HUDEP-2 (cell line): ENCODE measurements around the gene TACC2.
"Not testable (repeated sequence)": the region's sequence is repeated elsewhere in the genome, so short reads cannot be mapped to it uniquely, and the experiment has no call there.

Experiments used
- DNase-seq, 76 experiments: peaks; one replicate each; lab custom pipeline; 2025; ENCODE audit not compliant: unreplicated experiment in 76 of 76; lab: John Stamatoyannopoulos, UW

Gene TACC2

GRCh38 chr10:122023257-122023656 is 34.3 kb downstream of the TACC2 start:
- DNase-seq: not testable (repeated sequence)

DNA sequence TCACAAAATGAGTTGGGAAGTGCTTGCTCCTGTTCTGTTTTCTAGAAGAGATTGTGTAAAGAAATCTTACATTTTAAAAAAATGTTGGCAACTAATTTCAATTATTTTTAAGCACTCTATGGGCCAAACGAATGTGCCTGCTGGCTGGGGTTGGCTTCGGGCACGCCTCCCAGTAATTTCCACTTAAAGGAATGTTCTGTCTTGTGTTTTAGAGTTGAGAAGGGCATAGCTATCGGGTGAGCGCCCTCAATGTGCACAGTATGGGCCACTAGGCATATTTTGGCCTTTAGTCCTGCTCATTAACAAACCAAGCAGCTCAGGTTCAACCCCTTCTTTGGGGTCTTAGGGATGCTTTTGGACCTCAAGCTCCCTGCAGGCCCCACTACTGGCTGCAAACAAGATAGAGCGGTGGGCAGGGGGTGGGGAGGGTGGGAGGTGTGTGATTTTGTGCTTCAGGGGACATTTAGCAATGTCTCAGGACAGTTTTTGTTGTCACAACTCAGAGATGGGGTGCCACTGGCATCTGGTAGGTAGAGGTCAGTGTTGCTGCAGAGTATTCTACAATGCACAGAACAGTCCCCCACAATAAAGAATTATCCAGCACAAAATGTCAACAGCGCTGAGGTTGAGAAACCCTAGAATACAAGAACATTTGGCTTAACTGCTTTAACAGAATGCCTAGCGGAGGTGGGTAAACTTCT is 40.7 kb downstream of the TACC2 start:
- DNase-seq: peak in 1 of 76 experiments; percentile 7

DNA sequence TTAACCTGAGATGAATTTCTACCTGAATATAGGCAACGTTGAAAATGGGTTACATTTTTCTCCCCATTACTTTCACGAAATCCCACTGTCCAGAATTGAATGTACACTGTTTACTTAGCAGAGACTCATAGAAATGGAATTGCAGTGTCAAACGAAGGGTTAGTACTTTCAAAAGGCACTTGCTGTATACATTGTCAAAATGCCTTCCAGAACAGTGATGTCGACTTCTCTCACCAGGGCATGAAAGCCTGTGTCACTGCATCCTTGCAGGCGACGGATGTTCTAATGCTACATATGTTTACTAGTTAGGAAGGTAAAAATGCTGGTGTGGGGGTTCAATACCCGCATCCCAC is 41.2 kb downstream of the TACC2 start:
- DNase-seq: no peak

GRCh38 chr10:122033224-122033926 is 44.4 kb downstream of the TACC2 start:
- DNase-seq: no peak

DNA sequence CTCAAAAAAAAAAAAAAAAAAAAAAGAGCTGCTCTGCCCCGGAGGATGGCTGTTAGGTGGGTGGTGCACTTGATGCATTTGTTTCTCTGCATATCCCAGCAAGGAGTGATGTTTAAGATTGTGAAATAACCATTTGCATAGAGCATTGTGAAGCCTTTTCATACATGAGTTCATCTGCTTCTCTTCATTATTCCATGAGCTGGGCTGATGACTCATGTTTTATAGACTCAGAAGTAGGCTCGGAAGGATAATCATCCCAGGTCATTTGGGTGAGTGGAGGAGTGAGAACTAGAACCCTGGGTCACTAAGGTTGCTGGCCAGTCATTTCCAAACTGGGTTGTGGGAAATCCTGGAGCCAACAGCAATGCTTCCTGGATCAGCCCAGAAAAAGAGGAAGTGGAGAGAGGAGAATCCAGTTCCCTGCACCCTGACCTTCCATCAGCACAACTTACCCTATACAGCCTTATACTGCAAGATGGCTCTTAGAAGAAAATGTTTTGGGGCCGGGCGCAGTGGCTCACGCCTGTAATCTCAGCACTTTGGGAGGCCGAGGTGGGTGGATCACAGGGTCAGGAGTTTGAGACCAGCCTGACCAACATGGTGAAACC is 45.3 kb downstream of the TACC2 start:
- DNase-seq: no peak

DNA sequence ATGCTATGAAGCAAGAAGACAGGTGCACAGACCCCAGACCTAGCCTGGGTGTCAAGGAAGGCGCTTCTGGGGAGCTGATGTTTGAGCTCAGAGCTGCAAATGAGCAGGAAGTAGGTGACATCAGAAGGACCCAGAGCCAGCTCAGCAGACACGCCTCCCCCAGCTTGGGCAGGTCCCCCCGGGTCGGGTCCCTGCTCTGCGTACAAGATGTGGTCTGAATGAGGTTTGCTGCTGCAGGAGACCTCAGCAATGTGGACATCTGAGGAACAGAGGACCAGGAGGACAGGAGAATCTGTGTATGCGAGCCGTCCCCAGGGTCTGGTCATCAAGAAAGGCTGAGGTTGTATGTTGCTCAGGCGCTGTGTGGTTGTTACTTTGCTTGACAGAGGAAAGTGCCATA is 51.8 kb downstream of the TACC2 start:
- no peak for DNase-seq

DNA sequence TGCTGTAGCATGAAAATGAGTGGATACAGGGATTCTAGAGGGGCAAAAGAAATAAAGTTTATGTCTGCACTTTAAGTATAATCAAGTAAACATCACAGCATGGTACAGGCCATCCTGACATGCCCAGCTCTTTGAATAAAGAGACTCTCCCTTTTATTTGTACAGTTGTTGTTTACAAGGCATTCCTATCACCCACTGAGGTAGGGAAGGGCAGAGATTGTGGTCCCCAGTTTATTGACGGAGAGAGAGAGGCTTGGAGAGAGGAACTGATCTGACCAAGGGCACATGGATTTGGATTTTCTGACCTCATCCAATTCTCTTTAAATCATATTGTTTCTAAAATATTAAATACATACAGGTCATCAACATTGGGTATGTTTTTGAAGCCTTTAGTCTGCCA is 53.9 kb downstream of the TACC2 start:
- no peak for DNase-seq

- DNase-seq: no peak
Measured at GRCh38 chr10:122044045-122044661, 55.2 kb downstream of the TACC2 start.

GRCh38 chr10:122044713-122045112 is 55.8 kb downstream of the TACC2 start:
- DNase-seq: no peak

- no peak for DNase-seq
Measured at GRCh38 chr10:122045212-122045611, 56.2 kb downstream of the TACC2 start.

DNA sequence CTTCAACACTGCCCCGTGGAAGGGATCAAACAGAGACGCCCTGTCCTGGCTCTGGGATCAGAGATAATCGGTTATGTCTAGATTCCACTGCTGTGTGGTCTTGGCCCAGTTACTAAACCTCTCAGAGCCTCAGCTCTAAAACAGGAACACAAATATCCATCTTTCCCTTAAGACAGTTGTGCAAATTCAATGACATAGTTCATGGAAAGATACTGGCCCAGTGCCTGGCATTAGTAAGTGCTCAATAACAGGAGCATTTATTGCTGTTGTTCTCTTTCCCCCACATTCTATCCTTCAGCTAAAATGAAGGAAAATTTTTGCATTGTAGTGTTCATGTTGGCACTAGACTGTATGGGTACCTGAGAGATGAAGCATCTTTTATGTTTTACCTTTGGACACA is 58.6 kb downstream of the TACC2 start:
- DNase-seq: no peak

DNA sequence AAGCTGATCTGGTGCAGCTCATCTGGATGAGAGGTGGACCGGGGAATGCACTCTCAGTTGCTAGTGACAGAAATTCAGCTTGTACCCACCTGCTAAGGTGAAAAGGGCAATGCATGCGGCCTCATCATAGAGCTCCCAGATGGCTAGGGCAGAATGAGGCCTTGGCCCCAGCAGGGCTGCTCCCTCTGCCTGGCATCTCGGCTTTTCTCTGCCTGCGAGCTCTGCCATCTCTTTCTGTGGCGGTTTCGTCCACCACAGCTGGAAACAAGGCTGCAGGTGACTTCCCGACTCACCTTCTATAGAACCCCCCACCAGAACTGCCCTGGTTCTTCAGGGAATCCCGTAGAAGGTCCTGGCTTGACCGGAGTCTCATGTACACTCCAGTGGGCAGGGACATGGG is 60.1 kb downstream of the TACC2 start:
- DNase-seq: no peak

GRCh38 chr10:122050311-122050710 is 61.3 kb downstream of the TACC2 start:
- DNase-seq: no peak

GRCh38 chr10:122050811-122051210 is 61.8 kb downstream of the TACC2 start:
- no peak for DNase-seq

GRCh38 chr10:122051609-122052385 is 62.8 kb downstream of the TACC2 start:
- peak in 23 of 76 experiments; percentile 2 to 36 (median 16) for DNase-seq

DNA sequence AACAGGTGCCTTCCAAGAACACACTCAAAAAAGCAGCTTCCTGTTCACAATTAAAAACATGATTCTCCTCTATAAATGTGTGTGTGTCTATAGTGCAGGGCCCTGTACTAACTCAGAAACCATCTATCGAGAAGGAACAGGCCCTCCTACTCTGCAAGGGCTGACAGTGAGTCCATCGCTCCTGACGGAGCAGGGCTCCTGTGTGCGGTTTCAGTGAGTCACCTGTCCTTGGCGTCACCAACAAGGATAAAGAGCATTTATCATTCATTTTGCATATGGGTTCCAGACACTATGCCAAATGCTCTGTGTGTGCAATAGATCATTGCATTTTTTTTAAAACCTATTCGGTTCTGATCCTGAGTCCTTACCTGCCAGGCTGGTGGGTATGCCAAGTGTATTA is 63.7 kb downstream of the TACC2 start:
- DNase-seq: no peak

- DNase-seq: no peak
Measured at GRCh38 chr10:122053314-122053713, 64.4 kb downstream of the TACC2 start.

DNA sequence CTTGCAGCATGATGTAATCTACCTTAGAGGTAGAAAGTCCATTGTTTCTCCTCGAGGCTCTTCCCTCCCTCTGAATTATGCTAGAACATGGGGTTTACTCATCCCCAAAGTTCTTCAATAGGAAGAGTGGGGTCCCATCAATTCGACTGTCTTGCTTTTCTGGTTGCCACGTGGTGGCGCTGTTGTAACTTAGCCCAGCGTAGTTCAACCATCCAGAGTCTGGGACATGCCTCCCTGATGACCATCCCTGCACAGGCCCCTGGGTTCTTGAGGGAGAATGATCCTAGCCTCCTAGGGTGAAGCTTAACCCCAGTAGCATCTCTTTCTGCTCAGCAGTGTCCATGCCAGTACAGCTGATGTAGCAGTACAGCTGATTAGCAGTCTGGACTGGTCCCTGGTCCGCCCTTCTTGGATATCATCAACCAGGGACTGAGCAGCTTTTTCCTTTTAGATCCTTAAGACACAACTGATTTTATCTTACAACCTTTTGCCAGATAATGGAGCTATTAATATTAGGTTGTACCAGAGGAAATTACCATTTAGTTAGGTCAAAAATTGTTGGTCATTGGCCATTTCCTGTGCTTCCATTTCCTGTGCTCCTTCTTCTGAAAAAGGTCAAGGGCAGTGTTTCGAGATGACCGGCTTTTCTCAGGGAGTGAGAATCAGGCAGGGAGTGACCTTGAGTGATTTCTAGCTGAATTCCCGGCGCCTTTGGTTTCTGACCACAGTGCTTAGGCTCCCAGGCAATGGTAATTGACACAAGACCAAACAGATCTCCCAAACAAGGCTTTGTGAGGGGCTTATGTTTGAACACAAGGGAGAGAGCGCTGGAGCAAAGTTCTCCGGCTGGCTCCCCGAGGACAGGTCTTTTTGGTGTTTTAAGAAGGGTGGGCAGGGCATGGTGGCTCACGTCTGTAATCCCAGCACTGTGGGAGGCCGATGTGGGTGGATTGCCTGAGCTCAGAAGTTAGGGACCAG is 65.4 kb downstream of the TACC2 start:
- peak in 50 of 76 experiments; percentile 6 to 64 (median 32) for DNase-seq

GRCh38 chr10:122055252-122055651 is 66.3 kb downstream of the TACC2 start:
- DNase-seq: no peak
